HG03196 (cell line): Measurements from ENCODE around the gene GBE1.

Experiments used
- ATAC-seq: cut with Tn5 transposase; IDR thresholded peaks from one replicate; pipeline ENCODE4 v1.9.1; 2021; ENCODE audit not compliant: unreplicated experiment

The GBE1 gene

DNA sequence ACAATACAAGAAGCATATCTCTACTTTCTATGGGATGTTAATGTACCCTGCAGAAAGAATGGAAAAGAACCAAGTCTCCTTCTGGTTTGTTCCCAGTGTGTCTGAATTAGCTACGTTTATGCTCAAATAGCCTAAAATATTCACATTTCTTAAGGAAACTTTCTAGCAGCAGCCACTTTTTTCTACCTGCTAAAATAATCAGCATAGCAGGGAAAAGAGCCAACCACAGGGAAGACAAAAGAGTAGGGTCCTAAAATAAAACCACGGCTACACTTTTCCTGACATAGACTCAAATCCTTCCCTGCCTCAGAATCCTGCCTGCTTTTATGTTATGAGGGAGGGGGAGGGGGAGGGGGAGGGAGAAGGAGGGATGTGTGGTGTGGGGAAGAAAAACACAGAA is 136.7 kb downstream of the GBE1 start:
- no peak for ATAC-seq

DNA sequence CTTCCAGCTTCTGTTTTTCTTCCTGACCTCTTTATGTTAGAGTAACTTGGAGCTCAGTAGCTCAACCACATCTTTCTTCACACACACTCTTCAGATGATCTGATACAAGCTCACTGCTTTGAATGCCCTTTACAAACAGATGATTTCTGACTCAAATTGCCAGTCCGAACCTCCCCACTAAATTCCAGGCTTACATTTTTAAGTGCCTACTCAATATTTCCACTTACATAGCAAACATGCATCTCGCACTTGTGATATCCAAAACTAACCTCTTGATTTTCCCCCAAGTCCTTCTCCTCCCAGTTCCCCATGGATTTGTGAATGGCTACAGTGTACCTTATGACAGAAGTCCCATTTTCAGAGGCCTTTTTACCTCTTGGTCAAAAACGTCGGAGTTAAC is 139.1 kb downstream of the GBE1 start:
- no peak for ATAC-seq

DNA sequence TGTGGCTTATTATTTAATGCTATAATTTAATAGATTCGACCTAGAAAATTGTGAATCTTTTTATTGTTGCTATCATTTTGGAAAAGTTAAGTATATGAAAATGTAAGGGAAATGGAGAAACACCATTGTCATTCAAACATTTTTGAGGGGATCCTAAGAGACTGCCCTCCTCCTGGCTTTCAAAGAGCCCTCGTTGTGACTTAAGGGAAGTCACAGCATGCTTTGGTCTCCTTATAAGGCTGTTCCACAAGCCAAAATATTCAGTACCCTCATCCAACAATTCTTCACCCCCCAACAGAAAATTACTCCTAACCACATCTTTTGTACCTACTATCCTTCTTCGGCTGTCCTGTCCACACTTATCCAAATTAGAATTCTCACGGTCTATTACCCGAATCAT is 140.2 kb downstream of the GBE1 start:
- ATAC-seq = no peak

DNA sequence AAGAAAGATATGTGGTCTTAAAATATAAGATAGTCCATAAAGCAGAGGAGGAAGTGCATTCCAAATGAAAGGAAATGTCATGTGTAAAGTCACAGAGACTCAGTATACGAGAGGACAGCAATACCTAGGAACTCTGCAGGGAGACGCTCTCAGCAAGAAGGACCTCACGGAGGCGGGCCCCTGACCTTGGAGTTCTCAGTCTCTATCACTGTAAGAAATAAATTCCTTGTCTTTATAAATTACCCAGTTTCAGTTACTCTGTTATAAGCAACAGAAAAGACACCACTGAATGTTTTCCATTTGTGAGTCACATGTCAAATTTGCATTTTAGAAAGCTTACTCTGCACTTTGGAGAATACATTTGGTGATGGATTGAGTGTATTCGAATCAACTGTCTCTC is 140.6 kb downstream of the GBE1 start:
- no peak for ATAC-seq

DNA sequence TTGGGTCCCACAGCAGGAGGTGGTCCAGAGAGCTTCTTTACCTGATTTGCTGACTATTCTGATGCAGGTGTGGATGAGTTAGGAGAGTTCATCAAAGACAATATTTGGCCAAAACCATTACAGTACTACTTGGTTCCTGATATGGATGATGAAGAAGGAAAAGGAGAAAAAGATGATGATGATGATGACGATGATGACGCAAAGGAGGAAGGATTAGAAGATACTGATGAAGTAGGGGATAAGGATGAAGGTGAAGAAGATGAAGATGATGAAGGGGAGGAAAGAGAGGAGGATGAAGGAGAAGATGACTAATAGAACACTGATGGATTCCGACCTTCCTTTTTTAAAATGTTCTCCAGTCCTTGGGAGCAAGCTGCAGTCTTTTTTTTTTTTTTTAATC is 148.7 kb downstream of the GBE1 start:
- ATAC-seq = no peak

DNA sequence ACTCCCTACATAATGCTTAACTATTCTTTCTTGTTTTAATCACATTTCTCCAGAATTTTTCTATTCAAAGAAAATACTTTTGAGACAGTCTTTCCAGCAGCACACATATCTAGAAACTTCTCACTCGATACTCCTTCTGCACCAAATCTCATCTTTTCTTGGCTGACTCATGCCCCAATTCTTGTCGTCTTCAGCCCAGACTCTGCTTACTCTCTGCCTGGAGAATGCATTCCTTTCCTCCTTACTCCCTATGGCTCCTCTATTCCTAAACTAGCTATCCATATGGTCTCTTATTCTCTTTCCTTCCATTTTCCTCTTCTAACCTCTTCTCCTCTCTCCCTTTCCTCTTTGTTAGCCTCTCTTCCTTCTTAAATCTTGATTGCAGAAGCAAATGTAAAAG is 158.7 kb downstream of the GBE1 start:
- no peak for ATAC-seq

DNA sequence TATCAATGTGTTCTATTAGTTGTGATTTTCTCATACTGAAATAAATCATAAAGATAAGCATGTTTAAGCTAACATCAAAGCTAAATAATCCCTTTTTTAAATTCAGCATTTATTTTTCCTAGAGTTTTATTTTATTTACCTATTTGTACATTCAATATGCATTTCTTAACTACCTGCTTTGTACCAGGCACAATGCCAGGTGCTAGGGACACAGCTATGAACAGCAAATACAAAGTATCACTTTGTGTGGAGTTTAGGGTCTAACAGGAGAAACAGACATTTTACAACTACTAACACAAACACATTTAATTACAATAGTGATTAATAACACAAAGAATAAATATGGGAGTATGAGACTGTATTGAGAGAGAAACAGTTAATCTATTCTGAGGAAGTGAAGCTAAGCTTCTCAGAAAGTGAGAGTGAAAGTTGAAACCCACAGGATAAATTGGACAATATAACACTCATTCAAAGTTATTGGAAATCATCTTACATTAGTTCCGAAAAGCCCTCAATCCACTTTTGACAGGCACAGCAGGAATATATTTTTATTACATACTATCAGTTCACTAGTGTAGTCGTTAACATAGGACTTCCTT is 159.6 kb downstream of the GBE1 start:
- no peak for ATAC-seq

DNA sequence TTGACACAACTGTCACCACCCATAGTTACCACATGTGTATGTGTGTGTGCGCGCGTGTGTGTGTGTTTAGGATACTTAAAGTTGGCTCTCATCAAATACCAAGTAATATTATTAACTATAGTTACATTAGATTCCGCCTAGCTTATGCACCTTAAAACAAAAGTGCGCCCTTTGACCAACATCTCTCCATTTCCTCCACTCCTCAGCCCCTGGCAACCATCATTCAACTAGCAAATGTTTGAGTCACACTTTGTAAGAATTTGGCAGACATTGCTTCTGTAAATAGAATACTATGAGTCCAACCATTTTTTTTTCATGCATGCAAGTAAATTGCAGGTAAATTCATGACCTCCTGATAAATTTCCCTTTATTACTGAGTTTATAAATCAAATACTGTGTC is 169.3 kb downstream of the GBE1 start:
- ATAC-seq = no peak

DNA sequence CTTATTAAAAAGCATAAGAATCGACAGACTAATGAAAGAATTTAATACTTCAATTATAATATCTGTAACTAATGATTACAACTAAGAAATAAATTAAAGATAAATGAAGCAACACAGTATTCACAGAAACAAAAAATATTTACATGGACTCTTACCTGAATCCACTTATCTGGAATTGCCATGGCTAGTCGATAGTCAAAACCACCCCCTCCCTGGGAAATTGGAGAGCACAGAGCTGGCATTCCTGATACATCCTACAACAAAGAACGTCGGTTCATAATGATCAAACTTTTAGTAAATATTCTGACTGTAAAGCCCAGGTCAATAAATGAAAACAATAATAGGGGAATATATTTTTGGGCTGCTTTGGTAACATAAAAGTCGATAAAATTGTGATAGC is 175.5 kb downstream of the GBE1 start:
- no peak for ATAC-seq

DNA sequence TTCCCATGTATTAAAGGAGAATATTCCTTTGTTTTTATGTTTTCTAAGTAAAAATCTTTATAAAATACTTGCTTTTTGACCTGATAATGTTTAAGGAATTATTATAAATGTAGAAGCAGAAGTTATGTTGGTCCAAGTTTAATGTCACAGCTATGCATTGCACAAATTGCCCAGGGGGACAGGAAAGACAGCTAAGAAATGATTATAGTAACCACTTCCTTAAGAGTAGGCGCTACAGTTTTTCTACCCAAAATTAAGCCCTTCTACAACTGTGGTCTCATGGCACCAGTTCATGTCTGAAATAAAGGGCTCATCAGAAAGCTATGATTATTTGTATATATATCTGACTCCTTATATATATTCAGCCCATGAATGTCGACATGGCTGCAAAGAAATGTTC is 176.4 kb downstream of the GBE1 start:
- no peak for ATAC-seq

DNA sequence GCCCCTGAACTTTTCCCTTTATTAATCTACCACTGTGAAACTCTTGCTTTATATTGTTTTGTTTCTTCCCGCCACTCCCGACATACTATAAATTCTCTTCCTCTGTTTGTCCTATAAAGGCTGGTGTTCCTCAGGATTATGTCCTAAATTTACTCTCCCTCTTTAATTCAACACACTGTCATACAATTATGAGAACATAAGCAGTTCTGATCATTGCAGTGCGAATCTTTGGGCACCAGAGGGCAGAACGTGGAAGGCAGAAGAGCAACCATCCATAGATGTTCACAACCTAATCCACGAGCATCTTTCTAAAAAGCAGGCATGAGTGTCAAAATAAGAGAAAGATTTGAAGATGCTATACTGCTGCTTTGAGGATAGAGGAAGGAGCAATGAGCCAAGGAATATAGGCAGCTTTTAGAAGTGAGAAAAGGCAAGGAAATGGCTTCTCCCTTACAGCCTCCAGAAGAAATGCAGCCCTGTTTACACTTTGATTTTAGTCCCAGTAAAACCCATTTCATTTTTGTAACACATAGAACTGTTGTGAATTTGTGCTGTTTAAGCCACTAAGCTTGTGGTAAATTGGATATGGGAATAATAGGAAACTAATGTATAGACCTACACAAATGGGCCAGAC is 179.4 kb downstream of the GBE1 start:
- peak; percentile 64 for ATAC-seq

DNA sequence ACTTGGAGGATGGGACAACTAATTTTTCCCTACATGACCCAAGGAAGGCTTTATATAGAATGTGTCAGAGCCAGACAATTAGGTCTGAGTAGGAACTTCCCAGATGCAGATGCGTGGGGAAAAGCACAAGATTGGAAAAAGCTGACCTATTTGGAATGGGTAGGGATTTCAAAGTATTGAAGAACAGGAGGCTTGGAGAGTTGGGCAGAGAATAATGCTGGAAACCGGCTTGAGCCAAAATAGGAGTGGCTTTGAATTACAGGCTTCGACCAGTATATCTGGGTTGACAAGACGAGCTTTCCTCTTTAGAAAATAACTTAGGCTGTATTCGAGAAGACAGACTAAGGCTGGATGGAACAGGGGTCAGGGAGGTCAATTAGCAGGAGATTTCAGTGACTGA is 181.1 kb downstream of the GBE1 start:
- ATAC-seq = no peak

DNA sequence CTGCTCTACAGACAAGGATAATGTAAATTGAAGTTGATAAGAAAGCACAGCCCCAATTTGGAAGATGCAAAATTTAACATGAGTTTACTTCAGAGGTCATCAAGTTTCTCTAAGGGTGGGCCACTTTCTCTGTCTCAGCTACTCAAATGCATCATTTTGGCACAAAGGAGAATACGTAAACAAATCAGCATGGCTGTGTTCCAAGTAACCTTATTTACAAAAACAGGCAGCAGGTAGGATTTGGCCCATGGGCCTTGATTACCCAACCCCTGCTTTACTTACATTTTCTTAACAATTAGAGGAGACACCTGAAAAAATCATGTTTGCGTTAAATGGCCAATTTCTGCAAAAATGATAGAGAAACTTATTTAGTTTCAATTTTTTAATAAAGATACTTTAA is 181.7 kb downstream of the GBE1 start:
- ATAC-seq = no peak

DNA sequence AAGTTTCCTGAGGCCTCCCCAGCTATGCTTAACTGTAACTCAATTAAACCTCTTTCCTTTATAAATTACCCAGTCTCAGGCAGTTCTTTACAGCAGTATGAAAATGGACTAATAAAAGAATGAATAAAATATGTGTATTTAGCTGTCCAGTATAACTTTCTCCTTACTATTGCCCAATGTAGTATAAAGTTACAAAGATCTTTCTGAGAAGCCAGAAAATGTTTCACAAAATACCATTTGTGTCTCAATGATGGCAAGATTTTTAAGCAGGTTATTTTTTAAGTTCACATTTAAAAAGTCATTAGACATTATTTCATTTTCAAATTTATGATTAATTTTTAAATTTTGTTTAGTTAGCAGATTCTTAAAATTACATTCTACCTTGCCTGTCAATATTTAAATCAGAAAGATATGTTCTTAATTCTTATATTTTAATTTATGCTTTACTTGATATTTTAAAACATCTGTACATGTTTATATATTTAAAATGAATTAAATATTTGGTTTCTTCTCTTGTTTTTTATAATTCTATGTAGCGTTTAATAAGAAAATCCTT is 189.2 kb downstream of the GBE1 start:
- ATAC-seq = no peak

DNA sequence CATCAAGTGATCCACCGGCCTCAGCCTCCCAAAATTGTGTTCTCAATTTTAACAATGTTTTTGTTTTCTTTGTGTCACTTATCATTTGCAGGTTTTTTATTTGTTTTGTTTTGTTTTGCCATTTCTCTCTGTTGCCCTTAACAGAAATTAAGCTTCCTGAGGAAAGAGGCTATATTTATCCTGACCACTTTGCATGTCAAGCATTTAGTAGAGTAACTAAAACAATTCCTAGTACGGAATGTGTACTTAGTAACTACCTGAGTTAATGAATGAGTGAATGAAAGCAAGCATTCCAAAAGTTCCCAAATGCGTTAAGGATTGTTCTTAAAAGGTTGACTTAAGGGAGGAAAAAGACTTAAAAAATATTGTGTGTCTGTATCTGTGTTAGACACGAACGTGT is 193.1 kb downstream of the GBE1 start:
- no peak for ATAC-seq

DNA sequence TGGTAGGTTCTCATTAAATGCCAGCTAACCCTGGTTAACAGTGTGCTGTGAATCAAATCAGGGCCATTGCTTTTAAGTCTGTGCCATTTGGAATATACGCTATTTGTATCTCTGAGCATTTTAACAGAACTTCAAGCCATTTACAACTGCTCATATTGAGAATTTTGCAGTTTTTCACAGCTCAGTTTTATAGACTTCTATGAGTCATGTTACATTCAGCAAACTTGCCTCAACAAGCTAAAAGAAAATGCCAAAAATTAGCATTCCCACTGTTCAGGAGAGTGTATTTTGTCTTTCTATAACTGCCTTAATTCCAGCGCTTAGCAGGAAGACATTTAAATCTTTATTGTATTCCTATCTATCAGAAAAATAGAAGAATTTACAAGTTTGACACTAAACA is 196.4 kb downstream of the GBE1 start:
- ATAC-seq = no peak

DNA sequence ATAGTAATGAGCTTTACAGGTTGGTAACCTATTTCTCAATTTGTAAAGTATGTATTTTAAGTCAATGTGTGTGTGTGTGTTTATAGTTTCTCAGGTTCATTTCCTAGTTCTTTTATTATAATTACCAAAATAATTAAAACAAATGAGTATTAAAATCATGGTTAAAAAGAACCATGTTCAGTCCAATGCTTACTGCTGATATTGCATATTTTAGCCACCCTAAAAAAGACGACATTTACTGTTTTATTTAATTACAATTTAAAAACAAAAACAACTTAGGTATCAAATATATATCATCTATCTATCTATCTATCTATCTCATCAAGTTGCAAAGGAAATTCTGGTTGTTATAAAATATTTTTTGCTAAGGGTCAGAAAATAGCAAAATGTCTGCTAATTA is 203.3 kb downstream of the GBE1 start:
- no peak for ATAC-seq

DNA sequence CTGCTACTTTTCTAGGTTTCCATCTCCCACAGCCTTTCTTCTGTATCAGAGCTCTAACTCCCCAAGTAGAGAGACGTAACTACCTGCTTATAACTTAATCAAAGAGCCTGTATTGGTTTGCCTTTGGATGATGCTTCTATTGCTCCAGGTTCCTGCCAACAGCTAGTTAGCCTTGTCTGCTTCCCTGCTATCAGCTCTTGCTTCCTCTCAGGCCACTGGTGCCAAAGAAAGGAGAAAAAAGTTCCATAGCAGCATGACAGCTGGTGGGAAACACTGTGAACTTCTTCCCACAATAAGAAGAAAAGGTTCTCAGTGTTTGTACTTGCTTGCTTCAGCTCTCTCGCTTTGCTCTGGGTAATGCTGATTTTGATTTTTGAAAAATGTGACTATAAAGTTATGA is 206.6 kb downstream of the GBE1 start:
- ATAC-seq = no peak

DNA sequence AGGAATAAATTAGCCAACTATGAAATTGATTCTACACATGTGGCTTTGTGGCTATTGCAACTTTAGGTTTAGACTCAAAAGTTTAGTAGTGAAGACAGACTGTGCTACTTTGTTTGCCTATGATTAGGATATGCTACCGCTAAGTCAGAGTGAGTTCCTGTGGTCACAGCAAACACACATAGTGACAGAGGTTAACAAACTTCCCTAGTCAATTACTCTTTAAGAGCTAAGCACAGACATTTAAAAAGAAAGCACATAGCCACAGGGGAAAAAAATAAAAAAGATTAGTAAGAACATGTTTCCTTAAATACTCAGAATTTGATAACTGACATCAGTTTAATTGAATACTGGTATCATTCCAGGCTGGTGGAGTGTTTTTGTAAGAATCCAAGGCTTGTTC is 207.1 kb downstream of the GBE1 start:
- ATAC-seq = no peak

DNA sequence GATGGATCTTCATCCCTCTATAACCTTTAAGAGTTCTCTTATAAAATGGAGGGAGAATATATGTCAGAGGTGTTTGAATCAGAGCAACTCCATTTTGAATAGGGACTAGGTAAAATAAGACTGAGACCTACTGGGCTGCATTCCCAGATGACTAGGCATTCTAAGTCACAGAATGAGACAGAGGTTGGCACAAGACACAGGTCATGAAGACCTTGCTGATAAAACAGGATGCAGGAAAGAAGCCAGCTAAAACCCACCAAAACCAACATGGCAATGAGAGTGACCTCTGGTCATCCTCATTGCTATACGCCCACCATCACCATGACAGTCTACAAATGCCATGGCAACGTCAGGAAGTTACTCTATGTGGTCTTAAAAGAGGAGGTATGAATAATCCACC is 211.0 kb downstream of the GBE1 start:
- ATAC-seq = no peak

DNA sequence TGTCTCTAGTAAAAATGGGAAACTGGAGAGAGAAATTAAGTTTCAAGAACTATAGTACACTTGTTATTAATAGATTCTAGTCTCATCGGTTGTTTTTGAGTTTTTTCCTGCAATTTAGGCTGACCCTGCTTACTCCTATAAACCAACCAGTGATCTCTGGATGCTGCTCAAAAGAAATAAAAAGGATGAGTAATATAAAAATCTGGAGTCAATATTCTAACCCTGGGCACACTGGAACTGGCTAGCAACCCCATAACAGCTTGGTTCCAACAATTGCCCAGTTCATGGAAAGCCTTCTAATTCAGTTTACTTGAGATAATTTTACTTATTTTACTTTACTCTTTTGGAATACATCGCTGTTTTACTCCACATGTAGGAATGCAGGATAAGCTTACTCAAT is 211.6 kb downstream of the GBE1 start:
- ATAC-seq = no peak

DNA sequence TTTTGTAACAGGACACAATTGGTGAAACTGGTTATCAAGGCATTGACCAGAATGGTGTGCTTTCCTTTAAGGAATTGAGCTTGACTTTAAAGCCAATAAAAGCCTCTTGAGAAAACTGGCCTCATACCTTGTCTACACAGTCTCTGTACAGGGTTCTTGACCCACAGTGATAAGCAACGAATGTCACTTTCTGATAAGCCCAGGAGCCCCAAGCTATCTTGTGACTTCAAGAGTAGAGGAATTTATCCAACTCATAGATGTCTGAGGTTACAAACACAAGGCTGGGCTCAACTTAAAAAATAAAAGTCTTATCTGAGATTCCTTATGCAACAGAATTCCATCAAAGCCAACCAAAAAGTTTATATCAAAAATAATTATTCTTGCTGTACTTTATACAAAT is 212.1 kb downstream of the GBE1 start:
- no peak for ATAC-seq

DNA sequence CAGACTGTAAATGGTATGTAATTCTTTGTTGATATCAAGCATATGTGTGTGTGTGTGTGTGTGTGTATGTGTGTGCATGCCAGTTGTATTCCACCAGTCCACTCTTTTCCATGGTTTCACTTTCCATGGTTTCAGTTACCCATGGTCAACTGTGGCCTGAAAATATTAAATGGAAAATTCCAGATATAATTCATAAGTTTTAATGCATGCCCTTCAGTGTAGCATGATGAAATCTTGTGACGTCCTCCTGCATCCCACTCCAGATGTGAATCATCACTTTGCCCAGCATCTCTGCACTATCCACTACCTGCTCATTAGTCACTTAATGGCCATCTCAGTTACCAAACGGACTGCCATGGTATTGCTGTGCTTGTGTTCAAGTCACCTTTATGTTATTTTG is 215.9 kb downstream of the GBE1 start:
- no peak for ATAC-seq
